Measurements from ENCODE around the gene CNNM2. TPM values are rescaled to one million over a fixed set of nuclear protein-coding genes. Genes with fewer than 3 reads are reported as not detected.
"Not testable (repeated sequence)": the region's sequence is repeated elsewhere in the genome, so short reads cannot be mapped to it uniquely, and the experiment has no call there.

CNNM2 gene
- total and polyA plus RNA-seq, 2 donors: 5.5 to 9.0 TPM

- Histone ChIP-seq H3K4me3 (ENCODE audit: low read depth, low read length) (no peak overlapping the region), H3K4me1 (ENCODE audit: insufficient read depth) (no peaks in the 10 kb centered on the region), H3K36me3 (ENCODE audit: insufficient read depth) (no peaks in the 10 kb centered on the region), H3K27ac (ENCODE audit: low read depth) (no peak overlapping the region)
- 31% methylated on average over 8 of the region's 8 CpGs for WGBS
- no peak for DNase-seq (ENCODE audit: extremely low spot score)
These were observed 126.9 kb downstream of the CNNM2 start for GRCh38 chr10:103044942-103045489.

DNA sequence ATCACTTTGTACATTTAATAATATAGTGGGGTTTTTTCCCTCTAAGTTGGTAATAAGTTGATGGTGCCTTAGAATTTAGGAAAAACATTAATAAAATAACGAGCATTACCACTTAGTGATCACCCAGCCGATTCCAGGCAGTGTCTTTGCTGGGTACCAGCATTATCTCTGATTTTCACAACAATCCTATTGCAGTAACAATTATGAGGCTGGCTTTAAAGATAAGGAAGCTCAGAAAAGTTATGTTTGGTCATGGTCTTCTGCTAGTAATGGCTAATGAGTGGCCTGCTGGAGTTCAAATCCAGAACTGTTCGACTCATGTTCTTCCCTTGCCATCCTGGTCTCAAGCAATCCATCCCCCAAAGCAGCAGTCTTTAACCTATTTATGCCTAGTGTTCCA is 127.9 kb downstream of the CNNM2 start:
- 91% methylated on average over 3 of the region's 3 CpGs for WGBS
- DNase-seq (ENCODE audit: extremely low spot score): no peak
- no peak overlapping the region for H3K27ac ChIP-seq (ENCODE audit: low read depth)

DNA sequence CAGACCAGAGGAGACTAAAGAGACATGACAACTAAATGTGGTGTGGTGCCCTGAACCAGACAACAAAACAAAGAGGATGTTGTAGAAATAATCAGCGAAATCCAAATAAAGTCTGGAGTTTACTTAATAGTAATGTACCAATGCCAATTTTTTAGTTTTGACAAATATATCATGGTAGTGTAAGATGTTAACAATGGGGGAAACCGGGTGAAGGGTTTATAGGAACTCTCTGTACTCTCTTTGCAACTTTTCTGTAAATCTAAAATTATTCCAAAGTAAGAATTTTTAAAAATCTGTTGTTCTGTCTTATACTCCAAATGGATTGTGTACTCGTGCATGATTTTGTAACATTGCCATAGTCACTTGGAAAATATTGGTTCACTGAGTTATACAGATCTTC is 129.3 kb downstream of the CNNM2 start:
- WGBS: 95% methylated on average over 3 of the region's 3 CpGs
- DNase-seq (ENCODE audit: extremely low spot score): no peak
- Histone ChIP-seq H3K4me1 (ENCODE audit: insufficient read depth) (no peaks in the 10 kb centered on the region), H3K4me3 (ENCODE audit: low read depth, low read length) (no peak overlapping the region), H3K36me3 (ENCODE audit: insufficient read depth) (no peaks in the 10 kb centered on the region), H3K27ac (ENCODE audit: low read depth) (no peak overlapping the region)

More for the DNA sequence above, 127.9 kb downstream of the CNNM2 start:
- Histone ChIP-seq H3K36me3 (ENCODE audit: insufficient read depth) (no peaks in the 10 kb centered on the region), H3K4me1 (ENCODE audit: insufficient read depth) (no peaks in the 10 kb centered on the region), H3K4me3 (ENCODE audit: low read depth, low read length) (no peak overlapping the region)

DNA sequence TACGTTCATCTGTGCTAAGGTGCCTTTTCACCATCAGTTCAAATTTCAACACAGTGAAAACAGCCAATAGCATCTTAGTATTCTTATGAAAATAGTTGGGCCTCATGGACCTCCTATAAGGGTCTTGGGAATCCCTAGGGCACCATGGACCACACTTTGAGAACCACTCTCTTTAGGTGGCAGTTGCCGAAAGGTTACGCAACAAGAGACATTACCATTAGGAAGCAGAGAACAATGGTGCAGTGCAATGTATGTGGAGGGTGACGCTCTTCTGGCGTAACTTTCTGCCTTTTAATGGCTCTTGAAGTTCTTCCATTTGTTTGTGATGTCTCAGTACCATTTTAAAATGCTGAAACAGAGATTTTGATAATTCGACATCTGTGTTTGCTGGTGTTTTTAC is 131.1 kb downstream of the CNNM2 start:
- no peak for DNase-seq (ENCODE audit: extremely low spot score)
- Histone ChIP-seq H3K27ac (ENCODE audit: low read depth) (no peak overlapping the region), H3K4me3 (ENCODE audit: low read depth, low read length) (no peak overlapping the region), H3K4me1 (ENCODE audit: insufficient read depth) (no peaks in the 10 kb centered on the region), H3K36me3 (ENCODE audit: insufficient read depth) (no peaks in the 10 kb centered on the region)
- WGBS: 98% methylated on average over 6 of the region's 6 CpGs

GRCh38 chr10:103053659-103054581 is 135.8 kb downstream of the CNNM2 start:
- 37% methylated on average over 20 of the region's 20 CpGs for WGBS
- DNase-seq (ENCODE audit: extremely low spot score): no peak

DNA sequence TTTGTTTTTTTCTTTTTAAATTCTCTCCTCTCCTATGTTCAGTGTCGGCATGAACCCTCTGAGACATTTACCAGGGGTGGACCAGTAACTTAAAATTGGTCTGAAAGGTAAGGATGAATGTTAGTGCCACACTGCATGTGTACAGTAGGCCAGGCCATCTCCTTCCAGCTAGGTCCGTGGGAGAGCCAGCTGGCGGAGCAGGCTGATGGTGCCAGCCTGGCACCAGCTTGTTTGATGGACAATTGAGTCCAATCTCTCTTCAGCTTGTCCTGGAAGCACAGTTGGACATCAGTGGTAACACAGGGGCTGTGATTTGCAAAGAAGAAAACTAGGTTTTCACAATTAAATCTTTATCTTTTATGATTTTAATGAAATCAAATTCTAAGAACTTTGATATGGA is 136.5 kb downstream of the CNNM2 start:
- DNase-seq (ENCODE audit: extremely low spot score): no peak
- H3K4me3 ChIP-seq (ENCODE audit: low read depth, low read length): no peak overlapping the region
- H3K27ac ChIP-seq (ENCODE audit: low read depth): no peak overlapping the region
- H3K36me3 ChIP-seq (ENCODE audit: insufficient read depth): peaks cover 1% of the 10 kb centered on the region
- H3K4me1 ChIP-seq (ENCODE audit: insufficient read depth): no peaks in the 10 kb centered on the region
- WGBS: 80% methylated on average over 3 of the region's 3 CpGs

More at GRCh38 chr10:103053659-103054581, 135.8 kb downstream of the CNNM2 start:
- Histone ChIP-seq H3K36me3 (ENCODE audit: insufficient read depth) (peaks cover 1% of the 10 kb centered on the region), H3K4me3 (ENCODE audit: low read depth, low read length) (peak overlapping the region; percentile 23), H3K27ac (ENCODE audit: low read depth) (no peak overlapping the region), H3K4me1 (ENCODE audit: insufficient read depth) (no peaks in the 10 kb centered on the region)

DNA sequence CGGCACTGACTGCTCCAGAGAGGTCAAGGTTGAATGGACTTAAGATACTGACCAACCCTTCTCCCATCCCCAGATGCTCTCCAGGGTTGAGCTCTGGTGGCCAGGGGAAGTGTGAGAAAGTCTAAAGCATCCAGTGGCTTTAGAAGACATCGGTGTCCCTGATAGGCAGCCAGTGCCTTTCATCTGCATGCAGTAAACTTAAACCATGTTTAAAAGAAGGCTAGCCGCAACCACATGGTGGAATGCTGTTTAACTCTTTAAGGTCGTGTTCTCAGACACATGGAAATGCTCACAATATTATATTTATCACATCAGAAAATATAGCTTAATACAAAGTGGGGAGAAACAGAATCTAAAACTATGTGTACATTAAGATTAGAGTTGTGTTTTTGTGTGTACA is 137.0 kb downstream of the CNNM2 start:
- WGBS: 51% methylated on average over 4 of the region's 4 CpGs
- Histone ChIP-seq H3K4me3 (ENCODE audit: low read depth, low read length) (no peak overlapping the region), H3K36me3 (ENCODE audit: insufficient read depth) (peaks cover 1% of the 10 kb centered on the region), H3K27ac (ENCODE audit: low read depth) (no peak overlapping the region), H3K4me1 (ENCODE audit: insufficient read depth) (no peaks in the 10 kb centered on the region)
- DNase-seq (ENCODE audit: extremely low spot score): no peak

GRCh38 chr10:103058034-103058433 is 139.9 kb downstream of the CNNM2 start:
- Histone ChIP-seq H3K4me1 (ENCODE audit: insufficient read depth) (no peaks in the 10 kb centered on the region), H3K36me3 (ENCODE audit: insufficient read depth) (peaks cover 1% of the 10 kb centered on the region), H3K4me3 (ENCODE audit: low read depth, low read length) (no peak overlapping the region), H3K27ac (ENCODE audit: low read depth) (no peak overlapping the region)
- DNase-seq (ENCODE audit: extremely low spot score): no peak
- 74% methylated on average over 3 of the region's 3 CpGs for WGBS

GRCh38 chr10:103060575-103060974 is 142.5 kb downstream of the CNNM2 start:
- Histone ChIP-seq H3K4me3 (ENCODE audit: low read depth, low read length) (no peak overlapping the region), H3K36me3 (ENCODE audit: insufficient read depth) (peaks cover 1% of the 10 kb centered on the region), H3K4me1 (ENCODE audit: insufficient read depth) (no peaks in the 10 kb centered on the region), H3K27ac (ENCODE audit: low read depth) (no peak overlapping the region)
- 71% methylated on average over 2 of the region's 2 CpGs for WGBS
- no peak for DNase-seq (ENCODE audit: extremely low spot score)

- Histone ChIP-seq H3K4me1 (ENCODE audit: insufficient read depth) (no peaks in the 10 kb centered on the region), H3K27ac (ENCODE audit: low read depth) (no peak overlapping the region), H3K36me3 (ENCODE audit: insufficient read depth) (no peaks in the 10 kb centered on the region), H3K4me3 (ENCODE audit: low read depth, low read length) (no peak overlapping the region)
- DNase-seq (ENCODE audit: extremely low spot score): no peak
- WGBS: 85% methylated on average over 15 of the region's 15 CpGs
These were observed 144.9 kb downstream of the CNNM2 start for GRCh38 chr10:103062854-103063590.

DNA sequence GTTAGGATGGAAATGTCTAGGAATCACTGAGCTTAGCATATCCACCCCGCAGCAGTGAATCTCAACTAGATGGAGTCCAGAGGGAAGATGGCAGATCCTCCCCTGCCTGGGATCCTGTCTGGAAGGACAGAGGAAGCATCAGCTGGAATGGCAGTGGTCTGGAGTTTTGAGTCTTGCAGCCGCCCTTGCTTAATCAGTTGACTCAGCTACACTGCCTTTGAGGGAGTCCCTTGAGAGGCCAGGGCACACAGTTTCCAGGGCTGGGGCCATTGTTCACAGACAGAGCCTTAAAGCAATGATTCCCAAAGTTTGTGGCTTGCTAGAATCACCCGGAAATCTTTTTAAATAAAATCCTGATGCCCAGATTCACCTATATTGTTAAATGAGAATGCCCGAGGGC is 146.9 kb downstream of the CNNM2 start:
- no peak for DNase-seq (ENCODE audit: extremely low spot score)
- 92% methylated on average over 4 of the region's 4 CpGs for WGBS
- Histone ChIP-seq H3K4me3 (ENCODE audit: low read depth, low read length) (no peak overlapping the region), H3K4me1 (ENCODE audit: insufficient read depth) (no peaks in the 10 kb centered on the region), H3K36me3 (ENCODE audit: insufficient read depth) (no peaks in the 10 kb centered on the region), H3K27ac (ENCODE audit: low read depth) (no peak overlapping the region)

DNA sequence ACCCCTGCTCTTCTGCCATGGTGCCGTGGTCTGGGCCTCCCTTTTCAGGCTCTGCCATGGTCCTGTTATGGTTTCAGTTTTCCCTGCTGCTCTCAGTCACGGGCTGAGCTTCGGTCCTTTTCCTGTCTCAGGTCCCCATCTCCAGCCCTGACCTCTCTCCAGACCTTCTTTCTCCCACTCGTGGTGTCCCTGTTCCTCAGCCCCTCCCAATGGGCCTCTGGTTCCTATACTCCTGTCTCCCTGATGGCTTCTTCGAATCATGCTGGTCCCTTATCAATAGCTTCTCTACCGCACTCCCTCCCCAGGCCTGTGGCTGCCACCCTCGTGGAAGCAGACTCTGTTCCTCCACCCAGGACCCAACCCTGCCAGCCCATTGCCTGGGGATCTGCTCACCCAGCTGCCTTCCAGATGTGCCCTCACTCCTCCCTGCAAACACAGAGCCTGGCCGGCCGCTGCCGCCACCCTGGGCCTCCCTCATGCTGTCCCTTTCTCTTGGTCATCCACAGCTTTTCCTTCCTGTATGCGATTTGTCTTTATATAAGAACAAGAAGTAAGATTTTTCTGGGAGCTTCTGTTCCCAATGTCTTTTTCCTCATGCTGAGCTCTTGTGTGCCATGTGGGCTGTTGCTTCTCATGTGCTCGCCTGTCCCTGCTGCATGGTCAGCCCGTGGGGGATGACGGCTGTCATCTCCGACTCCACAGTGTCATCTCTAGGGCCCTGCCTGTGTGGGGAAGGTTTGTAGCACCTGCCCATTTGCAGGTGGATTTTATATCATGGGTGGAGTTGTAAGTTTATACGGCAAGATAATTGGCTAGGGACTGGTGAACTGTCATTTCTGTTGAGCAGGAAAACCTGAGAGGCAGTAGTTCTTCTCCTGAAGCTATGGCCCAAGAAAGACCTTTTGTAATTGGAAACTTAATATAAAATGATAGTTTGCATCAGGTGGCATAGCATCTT is 148.3 kb downstream of the CNNM2 start:
- no peaks in the 10 kb centered on the region for H3K4me1 ChIP-seq (ENCODE audit: insufficient read depth)
- WGBS: 91% methylated on average over 16 of the region's 16 CpGs
- DNase-seq (ENCODE audit: extremely low spot score): no peak

GRCh38 chr10:103067099-103067477 is 149.0 kb downstream of the CNNM2 start:
- not testable (repeated sequence) for DNase-seq (ENCODE audit: extremely low spot score); H3K27ac ChIP-seq (ENCODE audit: low read depth); H3K4me1 ChIP-seq (ENCODE audit: insufficient read depth); H3K4me3 ChIP-seq (ENCODE audit: low read depth, low read length); H3K36me3 ChIP-seq (ENCODE audit: insufficient read depth)
- WGBS: 91% methylated on average over 4 of the region's 4 CpGs

More for the DNA sequence above, 148.3 kb downstream of the CNNM2 start:
- H3K4me3 ChIP-seq (ENCODE audit: low read depth, low read length): no peak overlapping the region
- H3K27ac ChIP-seq (ENCODE audit: low read depth): no peak overlapping the region
- H3K36me3 ChIP-seq (ENCODE audit: insufficient read depth): no peaks in the 10 kb centered on the region

All from urinary bladder (tissue), 4 donors.